ENCODE results near the gene CTNNA2.

CTNNA2 gene

GRCh38 chr2:79638410-79638809 lies 125.6 kb downstream of the CTNNA2 start:
- no peak overlapping the region for H3K27ac Mint-ChIP-seq
- H3K4me1 Mint-ChIP-seq: no peaks in the 10 kb centered on the region
- no peaks in the 10 kb centered on the region for H3K36me3 Mint-ChIP-seq
- H3K9me3 Mint-ChIP-seq: peaks cover 13% of the 10 kb centered on the region
- H3K4me3 Mint-ChIP-seq: no peak overlapping the region
- no peaks in the 10 kb centered on the region for H3K27me3 Mint-ChIP-seq

- H3K4me3 Mint-ChIP-seq: no peak overlapping the region
- no peaks in the 10 kb centered on the region for H3K36me3 Mint-ChIP-seq
- no peaks in the 10 kb centered on the region for H3K27me3 Mint-ChIP-seq
- peaks cover 13% of the 10 kb centered on the region for H3K9me3 Mint-ChIP-seq
- H3K4me1 Mint-ChIP-seq: no peaks in the 10 kb centered on the region
- no peak overlapping the region for H3K27ac Mint-ChIP-seq
These were observed 126.1 kb downstream of the CTNNA2 start for GRCh38 chr2:79638954-79639353.

GRCh38 chr2:79640001-79640400 lies 127.2 kb downstream of the CTNNA2 start:
- no peaks in the 10 kb centered on the region for H3K36me3 Mint-ChIP-seq
- no peak overlapping the region for H3K4me3 Mint-ChIP-seq
- H3K4me1 Mint-ChIP-seq: no peaks in the 10 kb centered on the region
- H3K27me3 Mint-ChIP-seq: no peaks in the 10 kb centered on the region
- no peak overlapping the region for H3K27ac Mint-ChIP-seq
- peaks cover 5% of the 10 kb centered on the region for H3K9me3 Mint-ChIP-seq

- no peaks in the 10 kb centered on the region for H3K27me3 Mint-ChIP-seq
- H3K4me3 Mint-ChIP-seq: no peak overlapping the region
- H3K9me3 Mint-ChIP-seq: peaks cover 28% of the 10 kb centered on the region
- H3K4me1 Mint-ChIP-seq: no peaks in the 10 kb centered on the region
- H3K27ac Mint-ChIP-seq: no peak overlapping the region
- H3K36me3 Mint-ChIP-seq: no peaks in the 10 kb centered on the region
These were observed 136.7 kb downstream of the CTNNA2 start for GRCh38 chr2:79649531-79649930.

GRCh38 chr2:79660557-79660956 lies 147.7 kb downstream of the CTNNA2 start:
- Mint-ChIP-seq H3K27ac (no peak overlapping the region), H3K4me3 (no peak overlapping the region), H3K9me3 (peaks cover 14% of the 10 kb centered on the region), H3K27me3 (no peaks in the 10 kb centered on the region), H3K4me1 (no peaks in the 10 kb centered on the region), H3K36me3 (no peaks in the 10 kb centered on the region)

- H3K27me3 Mint-ChIP-seq: no peaks in the 10 kb centered on the region
- peaks cover 10% of the 10 kb centered on the region for H3K9me3 Mint-ChIP-seq
- no peaks in the 10 kb centered on the region for H3K36me3 Mint-ChIP-seq
- no peak overlapping the region for H3K27ac Mint-ChIP-seq
- H3K4me1 Mint-ChIP-seq: no peaks in the 10 kb centered on the region
- H3K4me3 Mint-ChIP-seq: no peak overlapping the region
These were observed 152.2 kb downstream of the CTNNA2 start for GRCh38 chr2:79665091-79665490.

GRCh38 chr2:79666430-79666829 lies 153.6 kb downstream of the CTNNA2 start:
- H3K9me3 Mint-ChIP-seq: peaks cover 5% of the 10 kb centered on the region
- H3K4me3 Mint-ChIP-seq: no peak overlapping the region
- no peaks in the 10 kb centered on the region for H3K36me3 Mint-ChIP-seq
- no peak overlapping the region for H3K27ac Mint-ChIP-seq
- no peaks in the 10 kb centered on the region for H3K27me3 Mint-ChIP-seq
- H3K4me1 Mint-ChIP-seq: no peaks in the 10 kb centered on the region

- Mint-ChIP-seq H3K27me3 (no peaks in the 10 kb centered on the region), H3K9me3 (no peaks in the 10 kb centered on the region), H3K4me3 (no peak overlapping the region), H3K36me3 (no peaks in the 10 kb centered on the region), H3K27ac (no peak overlapping the region), H3K4me1 (no peaks in the 10 kb centered on the region)
These were observed 156.9 kb downstream of the CTNNA2 start for GRCh38 chr2:79669714-79670113.

- H3K36me3 Mint-ChIP-seq: no peaks in the 10 kb centered on the region
- no peak overlapping the region for H3K4me3 Mint-ChIP-seq
- H3K27ac Mint-ChIP-seq: no peak overlapping the region
- no peaks in the 10 kb centered on the region for H3K27me3 Mint-ChIP-seq
- no peaks in the 10 kb centered on the region for H3K4me1 Mint-ChIP-seq
- no peaks in the 10 kb centered on the region for H3K9me3 Mint-ChIP-seq
These were observed 157.3 kb downstream of the CTNNA2 start for GRCh38 chr2:79670198-79670597.

- no peaks in the 10 kb centered on the region for H3K27me3 Mint-ChIP-seq
- H3K4me3 Mint-ChIP-seq: no peak overlapping the region
These were observed 174.0 kb downstream of the CTNNA2 start for GRCh38 chr2:79686884-79687283.

GRCh38 chr2:79695248-79695647 lies 182.4 kb downstream of the CTNNA2 start:
- Mint-ChIP-seq H3K4me1 (no peaks in the 10 kb centered on the region), H3K27me3 (no peaks in the 10 kb centered on the region), H3K27ac (no peak overlapping the region), H3K36me3 (no peaks in the 10 kb centered on the region), H3K9me3 (no peaks in the 10 kb centered on the region), H3K4me3 (no peak overlapping the region)

More at GRCh38 chr2:79686884-79687283, 174.0 kb downstream of the CTNNA2 start:
- peaks cover 3% of the 10 kb centered on the region for H3K9me3 Mint-ChIP-seq
- no peaks in the 10 kb centered on the region for H3K4me1 Mint-ChIP-seq
- no peaks in the 10 kb centered on the region for H3K36me3 Mint-ChIP-seq
- H3K27ac Mint-ChIP-seq: no peak overlapping the region

- Mint-ChIP-seq H3K9me3 (no peaks in the 10 kb centered on the region), H3K27me3 (no peaks in the 10 kb centered on the region), H3K4me1 (no peaks in the 10 kb centered on the region), H3K36me3 (no peaks in the 10 kb centered on the region), H3K27ac (no peak overlapping the region), H3K4me3 (no peak overlapping the region)
These were observed 184.3 kb downstream of the CTNNA2 start for GRCh38 chr2:79697200-79697599.

GRCh38 chr2:79700651-79701050 lies 187.8 kb downstream of the CTNNA2 start:
- no peaks in the 10 kb centered on the region for H3K4me1 Mint-ChIP-seq
- no peak overlapping the region for H3K27ac Mint-ChIP-seq
- peaks cover 9% of the 10 kb centered on the region for H3K9me3 Mint-ChIP-seq
- no peaks in the 10 kb centered on the region for H3K27me3 Mint-ChIP-seq
- H3K36me3 Mint-ChIP-seq: no peaks in the 10 kb centered on the region
- no peak overlapping the region for H3K4me3 Mint-ChIP-seq

GRCh38 chr2:79702905-79703304 lies 190.1 kb downstream of the CTNNA2 start:
- Mint-ChIP-seq H3K27ac (no peak overlapping the region), H3K9me3 (peaks cover 11% of the 10 kb centered on the region), H3K27me3 (no peaks in the 10 kb centered on the region), H3K4me3 (no peak overlapping the region), H3K36me3 (no peaks in the 10 kb centered on the region), H3K4me1 (no peaks in the 10 kb centered on the region)

- Mint-ChIP-seq H3K36me3 (no peaks in the 10 kb centered on the region), H3K4me3 (no peak overlapping the region), H3K9me3 (peaks cover 3% of the 10 kb centered on the region), H3K4me1 (no peaks in the 10 kb centered on the region), H3K27ac (no peak overlapping the region), H3K27me3 (no peaks in the 10 kb centered on the region)
These were observed 198.2 kb downstream of the CTNNA2 start for GRCh38 chr2:79711098-79711497.

GRCh38 chr2:79713131-79713785 lies 200.4 kb downstream of the CTNNA2 start:
- peaks cover 3% of the 10 kb centered on the region for H3K9me3 Mint-ChIP-seq
- no peaks in the 10 kb centered on the region for H3K36me3 Mint-ChIP-seq
- no peak overlapping the region for H3K4me3 Mint-ChIP-seq
- H3K27me3 Mint-ChIP-seq: no peaks in the 10 kb centered on the region
- no peak overlapping the region for H3K27ac Mint-ChIP-seq
- no peaks in the 10 kb centered on the region for H3K4me1 Mint-ChIP-seq

GRCh38 chr2:79714283-79714682 lies 201.4 kb downstream of the CTNNA2 start:
- H3K4me3 Mint-ChIP-seq: no peak overlapping the region
- H3K27ac Mint-ChIP-seq: no peak overlapping the region
- no peaks in the 10 kb centered on the region for H3K36me3 Mint-ChIP-seq
- no peaks in the 10 kb centered on the region for H3K27me3 Mint-ChIP-seq
- H3K4me1 Mint-ChIP-seq: no peaks in the 10 kb centered on the region
- peaks cover 3% of the 10 kb centered on the region for H3K9me3 Mint-ChIP-seq

Data from activated naive CD4-positive, alpha-beta T cell treated with anti-CD3 and anti-CD28 coated beads, Interleukin-2, amount 50 U/mL, for 24 hours (primary cell).